Loucy (cell line): ENCODE results near the gene KDM4B.

ENCODE experiments used
- H2AFZ ChIP-seq: fragments of 200-600 bp; sonication (generic); 2 replicates; pipeline ENCODE4 v1.6.0; 2016; ENCODE audit warnings: antibody characterized with exemption, mild to moderate bottlenecking, low read length, moderate library complexity
- H3F3A ChIP-seq: fragments of 200-600 bp; 2 replicates; pipeline ENCODE4 v1.6.0; 2016; ENCODE audit warnings: antibody characterized with exemption, low read depth, mild to moderate bottlenecking
- H3K27me3 ChIP-seq: fragments of 200-600 bp; sonication (generic); 2 replicates; pipeline ENCODE4 v1.6.1; 2014; ENCODE audit warnings: low read length, mild to moderate bottlenecking; ENCODE audit not compliant: insufficient read depth, poor library complexity, severe bottlenecking
- H3K36me3 ChIP-seq: fragments of 200-600 bp; sonication (generic); 2 replicates; pipeline ENCODE4 v1.6.1; 2016; ENCODE audit warnings: low read length; ENCODE audit not compliant: insufficient read depth
- H3K4me1 ChIP-seq: fragments of 200-600 bp; sonication (generic); 2 replicates; pipeline ENCODE4 v1.5.1; 2014; ENCODE audit warnings: low read length, mild to moderate bottlenecking; ENCODE audit not compliant: insufficient read depth, poor library complexity, severe bottlenecking
- H3K4me2 ChIP-seq: fragments of 200-600 bp; sonication (generic); 2 replicates; pipeline ENCODE4 v1.6.0; 2014; ENCODE audit warnings: antibody characterized with exemption, low read length, low read depth, mild to moderate bottlenecking; ENCODE audit not compliant: poor library complexity, severe bottlenecking
- H3K4me3 ChIP-seq: fragments of 200-600 bp; sonication (generic); 2 replicates; pipeline ENCODE4 v1.5.1; 2014; ENCODE audit warnings: low read length, mild to moderate bottlenecking, mixed read lengths; ENCODE audit not compliant: poor library complexity, severe bottlenecking
- H3K79me2 ChIP-seq: fragments of 200-600 bp; sonication (generic); 2 replicates; pipeline ENCODE4 v1.6.1; 2014; ENCODE audit warnings: low read length; ENCODE audit not compliant: insufficient read depth
- H3K9ac ChIP-seq: fragments of 200-600 bp; sonication (generic); 2 replicates; pipeline ENCODE4 v1.6.0; 2014; ENCODE audit warnings: mild to moderate bottlenecking, low read depth, low read length, moderate library complexity; ENCODE audit not compliant: poor library complexity, severe bottlenecking
- H3K9me2 ChIP-seq: fragments of 200-600 bp; sonication (generic); replicated peaks from 2 replicates; pipeline ENCODE4 v1.6.1; 2016; ENCODE audit warnings: low read depth, low read length, mixed read lengths
- H3K9me3 ChIP-seq: fragments of 200-600 bp; sonication (generic); 2 replicates; pipeline ENCODE4 v1.6.1; 2014; ENCODE audit warnings: mild to moderate bottlenecking, antibody characterized with exemption, low read length, low read depth; ENCODE audit not compliant: insufficient read depth
- H4K20me1 ChIP-seq: fragments of 200-600 bp; sonication (generic); 2 replicates; pipeline ENCODE4 v1.6.0; 2014; ENCODE audit warnings: antibody characterized with exemption, low read length, mild to moderate bottlenecking; ENCODE audit not compliant: insufficient read depth, poor library complexity, severe bottlenecking
- CTCF ChIP-seq: fragments of 200-600 bp; sonication (generic); conservative IDR thresholded peaks from 2 replicates; pipeline ENCODE4 v1.5.1; 2014; ENCODE audit warnings: mild to moderate bottlenecking, antibody characterized with exemption, low read length
- EZH2phosphoT487 ChIP-seq: fragments of 200-600 bp; IDR thresholded peaks from 2 replicates; pipeline ENCODE4 v1.6.1; 2018; ENCODE audit warnings: antibody characterized with exemption, mild to moderate bottlenecking, moderate library complexity, borderline replicate concordance

The KDM4B gene

GRCh38 chr19:5103061-5103701, 134.3 kb downstream of the KDM4B start:
- H4K20me1 ChIP-seq, result no peaks in the 10 kb centered on the region
- H3F3A ChIP-seq, result no peaks in the 10 kb centered on the region
- no peak overlapping the region for H3K9ac ChIP-seq
- no peaks in the 10 kb centered on the region for H3K4me1 ChIP-seq
- H3K4me2 ChIP-seq, result no peak overlapping the region
- no peak overlapping the region for H2AFZ ChIP-seq
- H3K79me2 ChIP-seq, result no peaks in the 10 kb centered on the region
- no peak overlapping the region for H3K4me3 ChIP-seq
- peaks cover 74% of the 10 kb centered on the region; the same call in 1 of the 2 replicates for H3K36me3 ChIP-seq
- TF ChIP-seq CTCF (no peak), EZH2phosphoT487 (no peak)
- H3K9me3 ChIP-seq, result peaks cover 15% of the 10 kb centered on the region; the same call in 1 of the 2 replicates
- no peaks in the 10 kb centered on the region for H3K27me3 ChIP-seq
- no peaks in the 10 kb centered on the region for H3K9me2 ChIP-seq

GRCh38 chr19:5103812-5104410, 135.0 kb downstream of the KDM4B start:
- Histone ChIP-seq H3K36me3 (peaks cover 72% of the 10 kb centered on the region; the same call in 1 of the 2 replicates), H4K20me1 (no peaks in the 10 kb centered on the region)

GRCh38 chr19:5104871-5105351, 136.0 kb downstream of the KDM4B start:
- Histone ChIP-seq H3K4me2 (no peak overlapping the region), H3K4me1 (no peaks in the 10 kb centered on the region), H3K9ac (no peak overlapping the region), H3K9me3 (peaks cover 3% of the 10 kb centered on the region; the same call in 1 of the 2 replicates), H3K27me3 (no peaks in the 10 kb centered on the region), H3F3A (no peaks in the 10 kb centered on the region), H3K4me3 (no peak overlapping the region), H4K20me1 (no peaks in the 10 kb centered on the region), H3K79me2 (no peaks in the 10 kb centered on the region), H2AFZ (no peak overlapping the region), H3K36me3 (peaks cover 70% of the 10 kb centered on the region; the same call in 1 of the 2 replicates), H3K9me2 (no peaks in the 10 kb centered on the region)
- TF ChIP-seq CTCF, result no peak
- TF ChIP-seq EZH2phosphoT487, result no peak

More at GRCh38 chr19:5103812-5104410, 135.0 kb downstream of the KDM4B start:
- H3K9me2 ChIP-seq, result no peaks in the 10 kb centered on the region
- H3K79me2 ChIP-seq, result no peaks in the 10 kb centered on the region
- no peak overlapping the region for H3K9ac ChIP-seq
- no peaks in the 10 kb centered on the region for H3K4me1 ChIP-seq
- no peak overlapping the region for H3K4me2 ChIP-seq
- H3F3A ChIP-seq, result no peaks in the 10 kb centered on the region
- H3K4me3 ChIP-seq, result no peak overlapping the region
- H3K9me3 ChIP-seq, result peaks cover 11% of the 10 kb centered on the region; the same call in 1 of the 2 replicates
- no peak overlapping the region for H2AFZ ChIP-seq
- TF ChIP-seq EZH2phosphoT487, result no peak
- no peak for TF ChIP-seq CTCF
- H3K27me3 ChIP-seq, result no peaks in the 10 kb centered on the region
